ENCODE measurements around the gene TWF2.

TWF2 gene

DNA sequence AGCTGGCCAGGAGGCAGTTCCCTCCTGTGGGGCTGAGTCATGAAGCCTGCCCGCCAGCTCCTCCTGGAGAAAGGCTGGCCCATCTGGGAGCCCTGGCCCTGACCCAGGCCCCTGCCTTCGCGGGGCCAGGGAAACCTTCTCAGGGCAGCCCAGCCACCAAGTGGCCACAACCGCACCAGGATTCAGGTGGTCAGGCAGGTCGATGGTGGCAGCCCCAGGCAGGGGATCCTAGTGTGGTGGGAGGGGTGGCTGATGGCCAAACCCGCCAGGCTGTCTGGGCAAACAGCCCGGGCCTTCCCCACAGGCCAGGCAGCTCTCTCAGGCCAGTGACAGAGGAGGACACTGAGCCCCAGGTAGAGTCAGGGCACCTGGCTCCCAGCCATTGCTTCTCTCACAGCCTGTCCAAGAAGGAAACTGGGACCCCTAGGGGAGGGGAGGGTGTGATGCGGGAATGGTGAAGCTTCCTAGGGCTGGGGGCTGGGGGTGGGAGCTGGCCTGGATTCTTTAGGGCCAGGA, 1.2 kb downstream of the TWF2 start:
- TF ChIP-seq POLR2A (IDR thresholded peaks at IDR 0.05; ENCODE audit: low read length), result no peak
- peak; percentile 17 to 53 for DNase-seq

DNA sequence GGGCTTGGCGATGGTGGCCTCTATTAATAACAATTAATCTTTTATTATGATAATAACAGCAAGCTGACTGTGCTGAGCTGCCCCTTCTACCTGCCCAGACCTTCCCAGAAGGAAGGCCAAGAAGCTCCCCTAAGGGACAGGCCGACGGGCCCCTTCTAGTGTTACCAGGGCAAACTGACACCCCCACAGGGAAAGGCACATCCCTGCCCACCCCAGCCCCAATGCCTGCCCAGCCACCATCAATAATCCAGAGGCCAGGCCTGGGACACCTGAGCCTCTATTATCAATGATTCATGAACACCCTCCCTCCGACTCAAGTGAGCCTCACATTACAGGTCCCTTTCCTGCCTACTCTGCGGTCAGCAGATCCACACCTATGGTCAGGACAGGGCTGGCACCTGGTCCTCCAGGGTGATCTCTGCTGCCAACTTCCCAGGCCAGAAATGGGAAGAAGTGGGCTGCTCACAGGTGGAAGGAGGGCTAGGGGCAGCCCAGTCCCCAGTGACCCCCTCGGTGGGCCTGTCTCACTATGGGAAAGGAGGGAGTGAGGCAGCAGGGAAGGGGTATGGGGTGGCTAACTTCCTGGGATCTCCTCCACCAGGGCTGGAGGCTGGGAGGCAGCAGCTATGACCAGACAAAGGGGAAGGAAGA, 1.8 kb downstream of the TWF2 start:
- DNase-seq, result no peak

DNA sequence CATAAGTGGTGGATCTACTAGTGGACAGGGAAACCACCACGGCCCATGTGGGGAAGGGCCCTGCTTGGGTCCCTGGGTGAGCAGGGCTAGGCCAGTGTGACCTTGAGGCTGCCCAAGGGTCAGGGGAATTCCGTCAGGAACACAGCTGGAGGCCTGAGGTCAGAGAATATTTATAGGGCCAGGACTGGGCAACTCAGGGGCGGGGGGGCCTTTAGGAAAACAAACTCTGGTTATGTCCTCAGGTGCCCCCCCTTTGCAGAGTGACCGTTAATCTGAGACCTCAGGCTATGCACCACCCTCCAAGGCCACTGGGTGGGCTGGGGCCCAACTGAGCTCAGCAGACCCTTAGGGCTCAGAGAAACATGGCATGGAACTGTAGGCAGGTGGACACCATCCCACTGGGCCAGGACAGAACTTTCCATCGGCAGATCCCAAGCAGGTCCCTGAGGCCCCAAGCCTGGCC, 2.5 kb downstream of the TWF2 start:
- DNase-seq, result no peak
- TF ChIP-seq POLR2A (IDR thresholded peaks at IDR 0.05; ENCODE audit: low read length) (no peak), GATA1 (IDR thresholded peaks at IDR 0.05; ENCODE audit: low read depth, low read length) (no peak)

More for the DNA sequence above, 1.8 kb downstream of the TWF2 start:
- TF ChIP-seq POLR2A (IDR thresholded peaks at IDR 0.05; ENCODE audit: low read length) (no peak), GATA1 (IDR thresholded peaks at IDR 0.05; ENCODE audit: low read depth, low read length) (no peak)

DNA sequence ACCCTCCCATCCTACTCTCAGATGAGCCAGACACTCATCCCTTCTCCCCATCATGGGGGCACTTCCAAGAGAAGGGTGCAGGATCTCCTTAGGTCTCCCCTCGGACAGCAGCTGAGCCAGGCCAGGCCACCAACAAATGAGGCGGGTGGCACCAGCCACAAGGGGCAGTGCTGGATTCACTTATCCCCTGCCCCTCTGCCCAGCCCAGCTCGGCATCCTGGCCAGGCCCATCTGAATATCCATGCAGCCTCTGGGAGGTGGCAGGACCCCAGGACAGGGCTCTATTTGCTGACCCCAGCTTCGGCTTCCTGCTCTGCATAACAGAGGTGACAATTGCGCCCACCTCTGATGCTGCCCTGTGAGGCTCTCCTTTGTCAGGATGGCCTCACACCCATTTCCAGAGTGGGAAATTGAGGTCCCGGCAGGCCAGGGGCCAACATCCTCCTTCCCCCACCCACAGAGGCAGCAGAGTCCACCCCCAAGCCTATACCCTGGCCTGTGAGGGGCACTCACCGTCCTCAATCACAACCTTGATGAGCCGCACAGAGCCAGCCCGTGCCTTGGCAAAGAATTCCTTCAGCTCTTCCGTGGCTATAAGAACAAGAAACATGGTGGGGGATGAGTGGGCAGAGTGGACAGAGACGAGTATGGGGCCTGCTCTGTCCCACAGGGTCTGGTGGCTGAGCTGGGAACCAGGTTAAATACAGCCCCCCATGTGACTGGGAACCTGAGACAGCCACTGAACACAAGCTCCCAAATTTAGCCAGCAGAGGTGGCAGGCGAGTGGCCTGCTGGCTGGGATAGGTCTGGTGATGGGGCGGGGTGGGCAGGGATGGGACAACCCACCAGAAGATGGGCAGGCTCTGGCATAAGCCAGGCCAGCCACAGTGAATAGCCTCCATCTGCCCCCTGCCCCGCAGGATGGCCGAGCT, 4.2 kb downstream of the TWF2 start:
- DNase-seq, result no peak
- no peak for TF ChIP-seq POLR2A (IDR thresholded peaks at IDR 0.05; ENCODE audit: low read length)
- TF ChIP-seq GATA1 (IDR thresholded peaks at IDR 0.05; ENCODE audit: low read depth, low read length), result no peak

DNA sequence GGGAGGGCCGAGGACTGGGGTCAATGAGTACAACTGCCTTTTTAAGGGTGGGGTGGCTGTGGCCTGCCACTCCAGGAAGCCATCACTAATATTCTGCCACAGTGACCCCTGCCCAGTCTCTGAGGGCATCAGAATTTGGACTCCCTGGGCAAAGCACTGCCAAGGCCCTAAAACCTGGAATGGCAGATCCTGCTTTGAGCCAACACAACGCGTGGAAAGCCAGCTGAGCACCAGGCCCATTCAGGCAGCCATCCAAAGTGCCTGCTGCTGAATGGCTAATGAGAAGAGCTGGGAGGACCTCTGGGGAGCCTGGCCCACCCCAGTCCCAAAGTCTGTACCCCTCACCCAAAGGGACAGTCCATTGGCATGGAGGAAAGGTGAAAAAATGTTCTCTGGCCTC, 5.0 kb downstream of the TWF2 start:
- DNase-seq, result no peak
- no peak for TF ChIP-seq POLR2A (IDR thresholded peaks at IDR 0.05; ENCODE audit: low read length)
- no peak for TF ChIP-seq GATA1 (IDR thresholded peaks at IDR 0.05; ENCODE audit: low read depth, low read length)

DNA sequence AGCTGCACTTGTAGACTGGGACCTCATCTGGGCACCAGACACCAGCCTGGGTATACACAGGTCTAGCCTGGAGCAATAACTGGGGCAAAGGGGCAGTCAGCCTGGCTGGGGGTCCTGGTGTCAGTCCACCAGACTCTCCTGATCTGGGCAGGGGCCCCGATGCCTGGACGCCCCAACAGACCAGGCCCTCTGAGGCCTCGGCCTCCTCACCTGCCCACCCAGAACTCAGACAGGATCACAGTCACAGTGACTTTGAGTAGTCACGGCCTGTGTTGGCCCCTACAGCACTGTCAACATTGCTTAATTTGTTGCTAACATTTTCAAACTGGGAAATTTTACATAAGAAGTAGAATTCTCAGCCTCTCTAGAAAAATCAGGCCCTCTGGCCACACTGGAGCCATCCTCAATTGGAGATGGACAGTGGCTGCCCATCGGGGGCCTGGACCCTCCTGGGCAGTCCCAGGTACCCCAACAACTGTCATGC, 5.8 kb downstream of the TWF2 start:
- DNase-seq, result no peak
- TF ChIP-seq POLR2A (IDR thresholded peaks at IDR 0.05; ENCODE audit: low read length) (no peak), GATA1 (IDR thresholded peaks at IDR 0.05; ENCODE audit: low read depth, low read length) (no peak)

DNA sequence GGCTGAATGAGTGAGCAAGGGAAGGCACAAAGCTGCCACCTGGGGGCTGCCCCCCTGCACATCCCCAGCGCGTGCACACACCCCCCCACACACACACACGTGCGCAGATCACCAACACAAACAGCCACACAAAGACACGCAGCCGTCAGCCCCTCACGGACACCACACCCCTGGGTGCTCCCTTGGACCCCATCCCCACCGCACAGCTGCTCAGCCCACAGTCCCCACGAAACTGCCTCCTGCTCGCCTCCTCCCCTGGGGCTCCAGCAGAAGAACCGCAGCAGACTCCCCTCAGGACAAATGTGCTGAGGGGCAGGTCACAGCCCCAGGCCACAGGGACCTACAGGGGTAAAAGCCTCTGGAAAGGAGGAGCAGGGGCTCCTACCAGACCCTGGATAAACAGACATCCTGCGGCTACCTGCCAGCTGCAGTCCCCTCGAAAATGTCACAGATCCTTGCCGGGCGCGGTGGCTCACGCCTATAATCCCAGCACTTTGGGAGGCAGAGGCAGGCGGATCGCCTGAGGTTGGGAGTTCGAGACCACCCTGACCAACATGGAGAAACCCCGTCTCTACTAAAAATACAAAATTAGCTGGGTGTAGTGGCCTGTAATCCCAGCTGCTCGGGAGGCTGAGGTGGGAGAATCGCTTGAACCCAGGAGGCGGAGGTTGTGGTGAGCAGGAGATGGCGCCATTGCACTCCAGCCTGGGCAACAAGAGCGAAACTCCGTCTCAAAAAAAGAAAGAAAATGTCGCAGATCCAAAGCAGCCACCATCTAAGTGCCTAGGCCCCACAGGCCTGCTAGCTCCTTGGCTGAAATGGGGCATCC, 6.5 kb downstream of the TWF2 start:
- peak; percentile 18 to 30 for DNase-seq
- no peak for TF ChIP-seq GATA1 (IDR thresholded peaks at IDR 0.05; ENCODE audit: low read depth, low read length)

DNA sequence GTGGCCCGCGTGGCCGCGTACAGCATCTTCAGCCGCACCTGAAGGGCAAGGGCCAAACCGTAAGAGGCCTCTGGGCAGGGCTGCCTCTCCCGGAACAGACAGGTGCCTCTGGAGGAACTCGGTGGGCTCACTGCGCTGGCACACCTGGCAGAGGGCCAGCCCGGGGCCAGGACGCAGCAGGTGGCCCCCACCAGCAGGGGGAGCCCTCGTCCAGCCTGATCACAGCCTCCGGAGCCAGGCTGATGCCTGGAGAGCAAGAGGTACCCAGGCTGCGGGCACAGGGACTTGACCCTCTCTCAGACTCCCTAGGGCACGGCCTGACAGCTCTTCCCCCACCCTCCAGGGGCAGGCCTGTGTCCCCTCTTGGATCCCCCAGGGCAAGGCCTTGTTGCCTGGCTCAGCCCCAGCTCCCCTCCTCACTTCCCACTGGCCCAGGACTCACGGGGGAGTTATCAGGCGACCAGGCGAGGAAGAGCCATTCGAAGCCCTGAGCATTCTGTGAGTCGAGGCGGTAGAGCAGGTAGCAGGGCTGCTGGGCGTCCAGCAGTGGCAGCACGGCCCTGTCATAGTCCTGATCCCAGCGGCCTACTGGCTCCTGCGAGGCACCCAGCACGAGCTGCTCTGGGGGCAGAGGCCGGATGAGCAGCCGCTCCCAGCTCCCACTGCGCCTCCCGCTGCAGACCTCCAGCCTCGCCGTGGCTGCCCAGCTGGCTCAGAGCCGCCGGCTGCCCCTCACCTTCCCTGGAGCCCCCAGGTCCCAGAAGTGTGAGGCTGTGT, 7.3 kb downstream of the TWF2 start:
- peak; percentile 79 to 91 for DNase-seq
- TF ChIP-seq GATA1 (IDR thresholded peaks at IDR 0.05; ENCODE audit: low read depth, low read length), result no peak
- TF ChIP-seq POLR2A (IDR thresholded peaks at IDR 0.05; ENCODE audit: low read length), result no peak

DNA sequence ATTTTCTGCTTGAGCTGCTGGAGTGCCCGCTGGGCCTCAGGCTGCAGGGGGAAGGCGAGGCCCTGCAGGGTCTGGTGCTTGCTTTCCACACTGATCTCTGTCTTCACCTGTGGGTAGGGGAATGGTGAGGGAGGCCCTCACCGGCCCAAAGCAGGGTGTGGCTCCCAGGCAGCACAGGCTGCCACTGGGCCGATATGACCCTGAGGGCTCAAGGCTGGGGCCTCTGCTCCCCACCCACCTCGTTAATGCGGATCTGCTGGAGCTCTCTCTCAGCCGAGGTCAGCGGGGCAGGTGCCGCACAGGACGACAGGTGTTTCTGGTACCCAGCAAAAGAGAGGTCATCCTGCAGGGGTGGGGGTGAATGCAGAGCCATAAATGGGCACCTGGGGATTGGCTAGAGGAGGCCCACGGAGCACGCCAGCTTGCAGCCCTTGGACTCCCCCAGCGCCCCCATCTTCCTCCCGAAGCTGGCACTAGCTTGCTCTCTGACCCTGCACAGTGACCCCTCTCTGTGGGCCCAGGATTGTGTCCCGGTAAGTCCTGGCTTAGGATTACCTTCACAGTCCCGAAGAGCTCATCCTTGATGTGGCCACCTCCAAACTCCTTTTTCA, 8.0 kb downstream of the TWF2 start:
- TF ChIP-seq GATA1 (IDR thresholded peaks at IDR 0.05; ENCODE audit: low read depth, low read length), result no peak
- TF ChIP-seq POLR2A (IDR thresholded peaks at IDR 0.05; ENCODE audit: low read length), result no peak

DNA sequence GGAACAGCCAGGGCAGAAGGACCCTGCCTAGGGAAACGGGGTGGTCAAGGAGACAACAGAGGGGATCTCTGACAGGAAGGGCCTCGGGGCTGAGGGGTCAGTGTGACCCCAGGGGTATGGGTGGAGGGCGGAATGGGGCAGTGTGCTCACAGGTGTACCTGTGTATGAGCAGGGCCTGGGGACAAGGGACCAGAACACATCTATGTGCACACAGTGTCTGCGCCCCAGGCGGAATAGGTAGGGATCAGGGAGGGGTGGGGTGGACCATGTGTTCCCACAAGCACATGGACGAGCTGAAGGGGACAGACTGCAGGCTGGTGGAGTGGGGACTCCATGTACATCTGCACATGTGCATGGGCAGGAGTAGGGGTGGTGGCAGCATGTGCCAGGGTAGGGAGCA, 8.5 kb downstream of the TWF2 start:
- no peak for DNase-seq
- TF ChIP-seq POLR2A (IDR thresholded peaks at IDR 0.05; ENCODE audit: low read length) (no peak), GATA1 (IDR thresholded peaks at IDR 0.05; ENCODE audit: low read depth, low read length) (no peak)

More for the DNA sequence above, 8.0 kb downstream of the TWF2 start:
- DNase-seq, result no peak

DNA sequence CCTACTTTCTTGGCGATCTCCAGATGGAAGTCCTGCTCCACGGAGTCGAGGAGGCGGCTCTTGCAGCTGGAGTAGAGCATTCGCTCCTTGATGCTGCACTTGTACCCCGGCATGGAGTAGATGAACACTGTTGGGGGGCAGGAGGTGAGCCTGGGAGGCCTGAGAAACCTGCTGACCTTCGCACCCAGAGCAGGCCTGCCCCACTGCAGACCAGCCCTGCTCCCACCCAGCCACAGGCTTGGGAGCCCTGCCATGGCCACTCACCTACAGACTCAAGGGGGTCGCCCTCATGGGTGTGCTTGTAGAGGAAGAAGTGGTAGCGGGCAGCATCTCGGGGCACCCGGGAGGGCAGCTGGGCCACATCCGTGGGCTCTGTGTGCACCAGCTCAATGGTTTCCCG, 9.3 kb downstream of the TWF2 start:
- DNase-seq, result no peak
- TF ChIP-seq POLR2A (IDR thresholded peaks at IDR 0.05; ENCODE audit: low read length), result no peak
- TF ChIP-seq GATA1 (IDR thresholded peaks at IDR 0.05; ENCODE audit: low read depth, low read length), result no peak

DNA sequence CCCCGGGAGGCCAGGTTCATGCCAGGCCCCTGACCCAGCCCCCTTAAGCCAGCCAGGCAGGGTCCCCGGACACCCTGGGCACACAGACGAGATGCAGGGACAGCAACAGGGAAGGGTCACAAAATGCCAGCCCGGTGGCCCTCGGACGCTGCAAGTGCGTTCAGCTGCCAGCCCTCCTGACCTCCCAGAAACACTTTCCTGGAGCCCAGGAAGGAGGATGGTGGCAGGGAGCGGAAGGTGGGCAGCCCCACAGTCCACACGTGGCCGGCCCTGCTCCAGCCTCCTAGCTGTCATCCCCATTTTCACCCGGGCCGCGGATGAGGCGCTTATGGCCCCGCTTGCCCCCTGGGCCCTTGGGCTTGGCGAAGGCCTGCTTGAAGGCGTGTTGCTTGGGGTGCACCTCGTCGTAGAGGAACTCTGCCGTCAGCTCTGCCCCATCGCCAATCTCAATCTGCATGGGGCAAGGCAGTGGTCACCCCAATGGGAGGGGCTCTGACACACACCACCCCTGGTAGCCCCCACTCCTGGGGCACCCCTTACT, 10.1 kb downstream of the TWF2 start:
- DNase-seq, result no peak
- no peak for TF ChIP-seq GATA1 (IDR thresholded peaks at IDR 0.05; ENCODE audit: low read depth, low read length)
- no peak for TF ChIP-seq POLR2A (IDR thresholded peaks at IDR 0.05; ENCODE audit: low read length)
